ENCODE data around the gene ZBED4.

DNA sequence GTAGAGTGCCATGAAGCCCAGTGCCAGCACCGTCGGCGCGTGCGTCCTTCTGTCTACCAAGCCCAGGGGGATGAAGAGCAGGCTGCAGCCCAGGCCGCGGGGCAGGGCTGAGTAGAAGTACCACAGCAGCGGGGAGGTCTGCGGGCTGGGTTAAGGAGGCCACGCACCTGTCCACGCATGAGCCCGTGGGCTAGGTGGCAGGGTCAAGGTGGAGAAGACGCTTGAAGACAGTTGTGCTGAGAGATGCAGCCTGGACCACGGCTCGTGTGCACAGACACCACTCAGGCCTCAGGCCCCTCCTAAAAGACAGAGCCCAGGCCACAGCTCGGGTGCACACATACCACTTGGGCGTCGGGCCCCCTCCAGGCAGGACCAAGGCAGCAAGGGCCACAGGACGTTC lies 54.2 kb downstream of the ZBED4 start:
- TF ChIP-seq, protein P1, sequence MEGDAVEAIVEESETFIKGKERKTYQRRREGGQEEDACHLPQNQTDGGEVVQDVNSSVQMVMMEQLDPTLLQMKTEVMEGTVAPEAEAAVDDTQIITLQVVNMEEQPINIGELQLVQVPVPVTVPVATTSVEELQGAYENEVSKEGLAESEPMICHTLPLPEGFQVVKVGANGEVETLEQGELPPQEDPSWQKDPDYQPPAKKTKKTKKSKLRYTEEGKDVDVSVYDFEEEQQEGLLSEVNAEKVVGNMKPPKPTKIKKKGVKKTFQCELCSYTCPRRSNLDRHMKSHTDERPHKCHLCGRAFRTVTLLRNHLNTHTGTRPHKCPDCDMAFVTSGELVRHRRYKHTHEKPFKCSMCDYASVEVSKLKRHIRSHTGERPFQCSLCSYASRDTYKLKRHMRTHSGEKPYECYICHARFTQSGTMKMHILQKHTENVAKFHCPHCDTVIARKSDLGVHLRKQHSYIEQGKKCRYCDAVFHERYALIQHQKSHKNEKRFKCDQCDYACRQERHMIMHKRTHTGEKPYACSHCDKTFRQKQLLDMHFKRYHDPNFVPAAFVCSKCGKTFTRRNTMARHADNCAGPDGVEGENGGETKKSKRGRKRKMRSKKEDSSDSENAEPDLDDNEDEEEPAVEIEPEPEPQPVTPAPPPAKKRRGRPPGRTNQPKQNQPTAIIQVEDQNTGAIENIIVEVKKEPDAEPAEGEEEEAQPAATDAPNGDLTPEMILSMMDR (IDR thresholded peaks at IDR 0.05): no peak
- no peak for TF ChIP-seq POLR2A (IDR thresholded peaks at IDR 0.05)

Data from adrenal gland (tissue), 5 donors.